ENCODE measurements around the gene ABCC5.
"Not testable (repeated sequence)": the region's sequence is repeated elsewhere in the genome, so short reads cannot be mapped to it uniquely, and the experiment has no call there.

The ABCC5 gene

DNA sequence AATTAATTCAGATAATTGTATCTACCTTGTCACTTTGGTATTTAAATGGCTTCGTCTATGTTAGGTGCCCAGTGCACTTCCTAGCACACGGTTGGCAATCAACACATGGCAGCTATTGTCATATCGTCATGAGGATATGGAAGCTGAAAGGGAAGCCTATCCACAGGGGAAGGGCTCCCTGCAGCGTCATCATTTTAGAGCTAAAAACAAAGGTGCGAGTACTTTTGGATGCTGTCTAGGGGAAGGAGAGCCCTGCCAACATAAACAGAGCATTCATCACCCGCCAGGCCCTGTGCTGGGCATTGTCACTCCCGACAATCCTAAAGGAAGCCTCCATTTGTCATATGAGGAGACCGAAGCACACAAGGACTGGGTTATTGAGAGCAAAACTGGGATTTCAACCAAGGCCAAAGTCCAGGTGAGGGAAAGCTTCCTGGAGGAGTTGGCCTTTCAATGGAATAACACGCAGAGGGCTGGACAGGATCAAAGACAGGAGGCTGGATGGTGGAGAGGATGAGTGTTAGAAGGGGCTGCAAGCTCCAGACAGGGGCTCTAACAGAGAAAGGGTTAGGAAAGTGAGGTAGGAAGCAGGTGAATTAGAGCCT, 125.0 kb downstream of the ABCC5 start:
- no peak for DNase-seq (ENCODE audit: low spot score)

DNA sequence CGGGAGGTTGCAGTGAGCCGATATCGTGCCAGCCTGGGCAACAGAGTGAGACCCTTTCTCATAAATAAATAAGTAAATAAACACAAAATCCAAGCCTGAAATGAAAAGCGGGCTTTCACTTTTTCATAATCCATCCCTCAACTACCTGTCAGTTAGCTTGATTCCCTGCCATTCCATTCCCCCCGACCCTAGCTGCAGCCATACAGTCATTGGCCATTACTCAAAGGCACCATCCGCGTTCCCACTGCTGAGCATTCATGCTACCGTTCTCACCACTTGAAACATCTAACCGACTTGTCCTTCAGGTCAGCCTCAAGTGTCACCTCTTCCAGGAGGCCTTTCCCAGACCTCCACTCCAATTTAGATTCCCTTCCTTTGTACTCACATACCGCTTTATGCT, 131.9 kb downstream of the ABCC5 start:
- no peak for DNase-seq (ENCODE audit: low spot score)

DNA sequence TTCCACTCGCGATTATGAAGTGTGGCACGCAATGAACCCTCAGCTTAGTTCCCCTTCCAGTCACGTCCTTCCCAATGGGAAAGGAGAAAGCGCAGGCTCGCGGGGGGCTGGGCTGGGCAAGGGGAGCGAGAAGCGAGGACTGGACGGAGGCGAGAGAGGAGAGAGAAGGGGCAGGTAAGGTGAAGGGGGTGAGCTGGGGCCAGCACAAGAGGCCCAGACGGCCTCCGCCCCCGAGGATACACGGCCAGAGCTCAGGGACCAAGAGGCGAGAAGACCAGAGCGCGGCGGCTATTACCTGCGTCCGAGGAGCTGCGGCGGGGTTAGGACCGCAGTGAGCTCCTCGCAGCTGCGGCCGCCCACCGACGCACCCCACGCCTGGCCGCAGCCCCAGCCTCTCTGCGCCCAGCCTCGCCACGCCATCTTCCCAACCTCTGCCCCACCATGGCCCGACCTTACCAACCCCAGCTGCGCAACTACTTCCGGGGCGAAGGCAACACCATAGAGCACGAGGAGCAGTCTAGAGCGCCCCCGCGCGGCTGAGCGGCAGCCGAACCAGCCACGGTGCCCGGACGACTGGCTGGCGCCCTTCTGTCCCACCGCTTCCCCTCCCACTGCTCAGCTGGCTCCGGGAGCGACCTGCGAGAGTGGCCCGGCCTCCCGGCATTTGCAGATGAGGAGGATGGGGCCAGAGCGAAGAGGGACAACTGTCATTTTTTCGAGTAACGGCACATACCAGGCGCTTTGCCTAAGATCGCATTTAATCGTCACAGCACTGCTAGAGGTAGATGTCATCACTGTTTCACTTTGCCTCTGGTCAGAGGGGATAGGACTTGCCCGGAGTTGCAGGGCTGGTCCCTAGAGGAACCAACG, 133.0 kb downstream of the ABCC5 start, which contains the start of gene PARL:
Gene PARL (minus strand): TSS at position 454 of the 870 bp plus-strand sequence. CDS start 34 bp downstream, at position 420.
- peak; percentile 95 for DNase-seq (ENCODE audit: low spot score)

DNA sequence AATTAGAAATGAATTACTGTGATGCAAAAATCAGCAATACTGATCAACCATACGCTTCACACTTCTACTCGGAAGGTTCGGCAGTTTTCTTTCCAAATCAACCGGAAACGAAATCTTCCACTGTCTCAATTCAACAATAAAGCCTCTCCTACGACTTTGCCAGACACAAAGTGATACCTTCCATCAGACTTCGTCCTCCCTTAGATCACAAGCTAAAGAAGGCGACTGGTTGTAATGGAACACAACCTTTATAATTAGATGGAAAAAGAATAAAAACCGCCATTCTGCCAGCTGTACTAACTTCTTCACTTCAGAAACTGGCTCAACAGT, 133.6 kb downstream of the ABCC5 start:
- DNase-seq (ENCODE audit: low spot score): no peak

DNA sequence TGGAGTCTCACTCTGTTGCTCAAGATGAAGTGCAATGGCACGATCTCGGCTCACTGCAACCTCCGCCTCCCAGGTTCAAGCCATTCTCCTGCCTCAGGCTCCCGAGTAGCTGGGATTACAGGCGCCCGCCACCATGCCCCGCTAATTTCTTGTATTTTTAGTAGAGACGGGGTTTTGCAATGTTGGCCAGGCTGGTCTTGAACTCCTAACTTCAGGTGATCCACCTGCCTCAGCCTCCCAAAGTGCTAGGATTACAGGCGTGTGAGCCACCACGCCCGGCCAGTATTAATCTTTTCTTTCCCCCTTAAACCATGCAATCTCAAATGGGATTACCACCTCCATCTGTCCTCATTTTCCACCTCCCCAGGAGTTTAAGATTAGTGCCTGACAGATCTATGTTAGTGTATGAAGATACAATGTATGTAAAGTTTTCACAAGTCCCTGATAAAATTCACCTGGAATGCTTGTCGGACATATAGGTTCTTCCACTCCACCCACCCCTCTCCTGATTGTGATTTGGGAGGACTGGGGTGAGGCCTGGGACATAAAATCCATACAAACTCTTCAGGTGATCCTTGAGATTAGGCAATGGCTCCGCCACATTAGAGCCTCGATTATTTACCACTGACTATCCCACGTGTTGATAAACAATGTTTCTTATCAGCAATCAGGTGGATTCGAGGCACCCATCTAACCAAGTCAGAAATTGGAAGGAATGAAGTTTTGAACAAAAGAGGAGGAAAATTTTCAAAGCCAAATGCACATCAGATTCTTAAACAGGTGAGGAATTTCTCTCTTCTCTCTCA, 134.2 kb downstream of the ABCC5 start:
- no peak for DNase-seq (ENCODE audit: low spot score)

DNA sequence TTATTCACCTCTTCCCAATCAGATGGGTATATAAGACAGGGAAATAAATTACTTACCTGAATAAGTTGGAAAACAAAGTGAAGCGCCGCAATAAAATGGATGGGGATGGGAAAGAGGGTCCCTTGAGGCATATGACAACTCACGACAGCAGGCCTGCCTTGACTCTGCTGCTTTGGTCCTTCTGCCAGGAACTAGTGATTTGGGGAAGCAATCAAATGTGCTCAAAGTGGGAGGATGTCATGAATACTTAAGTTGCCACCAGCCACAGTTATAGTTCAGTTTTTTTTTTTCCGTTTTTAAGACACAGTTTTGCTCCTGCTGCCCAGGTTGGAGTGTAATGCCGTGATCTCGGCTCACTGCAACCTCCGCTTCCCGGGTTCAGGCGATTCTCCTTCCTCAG, 137.6 kb downstream of the ABCC5 start:
- no peak for DNase-seq (ENCODE audit: low spot score)

DNA sequence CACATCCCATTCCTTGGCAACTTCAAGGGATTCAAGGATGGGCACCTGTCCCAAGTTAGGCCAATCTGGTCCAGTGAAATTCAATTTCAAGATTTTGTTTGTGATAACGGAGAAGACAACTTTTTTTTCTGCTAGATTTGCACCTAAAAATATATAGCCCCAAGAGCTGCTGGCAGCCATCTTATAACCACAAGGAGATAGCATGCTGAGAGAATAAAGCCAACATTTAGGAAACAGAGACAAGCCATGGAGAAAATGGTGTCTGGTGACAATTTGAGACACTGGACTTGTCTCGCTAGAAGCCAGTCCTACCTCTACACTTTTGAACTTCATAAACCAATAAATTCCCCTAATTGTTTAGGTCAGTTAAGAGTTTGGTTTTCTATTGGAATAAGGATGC, 138.4 kb downstream of the ABCC5 start:
- DNase-seq (ENCODE audit: low spot score): no peak

DNA sequence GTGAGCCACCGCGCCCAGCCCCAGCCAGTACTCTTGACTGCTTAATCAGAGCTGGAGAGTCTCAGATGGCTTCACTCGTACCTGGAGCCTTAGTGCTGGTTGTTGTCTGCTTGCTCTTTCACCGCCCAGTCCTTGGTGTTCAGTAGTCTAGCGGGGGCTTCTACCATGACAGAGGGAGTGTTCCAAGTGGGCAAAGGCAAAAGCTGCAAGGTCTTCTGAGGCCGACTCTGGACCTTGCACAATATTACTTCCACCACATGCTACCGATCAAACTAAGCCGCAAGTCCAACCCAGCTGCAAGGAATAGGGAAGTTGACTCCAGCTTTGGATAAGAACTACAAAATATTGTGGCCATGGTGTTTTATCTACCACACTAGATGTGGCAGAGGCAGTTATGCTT, 139.6 kb downstream of the ABCC5 start:
- no peak for DNase-seq (ENCODE audit: low spot score)

DNA sequence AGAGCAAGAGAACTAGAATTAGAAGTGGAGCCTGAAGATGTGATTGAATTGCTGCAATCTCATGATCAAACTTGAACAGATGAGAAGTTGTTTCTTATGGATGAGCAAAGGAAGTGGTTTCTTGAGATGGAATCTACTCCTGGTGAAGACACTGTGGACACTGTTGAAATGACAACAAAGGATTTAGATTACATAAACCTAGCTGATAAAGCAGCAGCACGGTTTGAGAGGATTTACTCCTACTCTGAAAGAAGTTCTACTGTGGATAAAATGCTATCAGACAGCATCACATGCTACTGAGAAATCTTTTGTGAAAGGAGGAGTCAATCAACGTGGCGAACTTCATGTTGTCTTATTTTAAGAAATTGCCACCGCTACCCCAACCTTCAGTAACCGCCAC, 140.5 kb downstream of the ABCC5 start:
- DNase-seq (ENCODE audit: low spot score): not testable (repeated sequence)

DNA sequence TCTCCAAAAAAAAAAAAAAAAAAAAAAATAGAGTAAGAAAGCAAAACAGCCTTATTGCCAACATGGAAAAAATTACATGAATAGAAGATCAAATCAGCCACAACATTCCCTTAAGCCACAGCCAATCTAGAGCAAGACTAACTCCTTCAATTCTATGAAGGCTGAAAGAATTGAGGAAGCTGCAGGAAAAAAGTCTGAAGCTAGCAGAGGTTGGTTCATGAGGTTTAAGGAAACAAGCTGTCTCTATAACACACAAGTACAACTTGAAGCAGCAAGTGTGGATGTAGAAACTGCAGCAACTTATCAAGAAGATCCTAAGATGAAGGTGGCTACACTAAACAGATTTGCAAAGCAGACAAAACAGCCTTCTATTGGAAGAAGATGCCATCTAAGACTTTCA, 142.3 kb downstream of the ABCC5 start:
- no peak for DNase-seq (ENCODE audit: low spot score)

DNA sequence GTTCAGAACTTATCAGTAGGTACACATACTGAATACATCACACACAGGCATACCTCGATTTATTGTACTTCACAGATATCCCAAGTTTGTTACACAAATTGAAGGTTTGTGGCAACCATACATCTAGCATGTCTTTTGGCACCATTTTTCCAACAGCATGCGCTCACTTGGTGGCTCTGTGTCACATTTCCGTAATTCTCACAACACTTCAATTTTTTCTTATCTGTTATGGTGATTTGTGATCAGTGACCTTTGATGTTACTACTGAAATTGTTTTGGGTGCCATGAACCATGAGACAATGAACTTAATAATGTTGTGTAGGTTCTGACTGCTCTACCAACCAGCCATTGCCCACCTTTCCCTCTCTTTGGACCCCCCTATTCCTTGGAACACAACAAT, 143.8 kb downstream of the ABCC5 start:
- no peak for DNase-seq (ENCODE audit: low spot score)

DNA sequence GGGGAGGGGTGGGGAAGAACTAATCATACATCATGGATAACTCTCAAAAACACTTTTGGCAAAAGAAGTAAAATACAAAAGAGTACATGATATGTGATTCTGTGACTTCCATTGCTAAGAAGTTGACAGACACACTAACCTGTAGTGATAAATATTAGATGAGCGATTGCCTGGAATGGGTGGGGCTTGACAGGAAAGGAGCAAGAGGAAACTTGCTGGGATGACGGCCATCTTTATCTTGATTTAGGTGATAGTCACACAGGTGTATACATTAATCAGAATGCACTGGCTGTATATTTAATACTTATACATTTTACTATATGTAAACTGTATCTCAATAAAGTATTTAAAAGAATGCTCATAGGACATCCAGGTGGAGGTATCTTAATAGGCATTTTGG, 146.1 kb downstream of the ABCC5 start:
- DNase-seq (ENCODE audit: low spot score): no peak

DNA sequence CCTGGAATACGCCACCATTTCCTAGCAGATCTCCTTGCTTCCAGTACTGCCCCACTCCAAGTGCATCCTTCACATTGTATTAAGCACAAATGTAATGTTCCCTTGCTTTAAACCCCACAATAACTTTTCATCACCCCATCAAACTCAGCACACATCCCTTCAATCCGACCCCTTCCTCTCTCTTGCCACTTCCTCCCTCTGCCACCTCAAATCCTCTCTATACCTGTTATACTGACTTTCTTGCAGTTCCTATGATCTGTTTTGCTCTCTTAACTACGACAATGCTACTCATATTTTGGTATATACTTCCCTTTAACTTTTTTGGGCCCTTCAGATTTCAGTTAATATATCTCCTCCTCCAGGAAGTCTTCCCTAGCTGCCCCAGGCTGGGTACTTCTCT, 147.1 kb downstream of the ABCC5 start:
- no peak for DNase-seq (ENCODE audit: low spot score)

Data from AG08396 (cell line).